Dedifferentiated amniotic fluid mesenchymal stem cell (primary cell): ENCODE data around the gene MTAP.

Source experiments
- DNase-seq: peaks from one replicate; pipeline ENCODE4 v3.0.0-alpha.2; 2016; ENCODE audit errors: extremely low spot score

MTAP gene

GRCh38 chr9:21969011-21969940 lies 166.8 kb downstream of the MTAP start:
- DNase-seq, result no peak

DNA sequence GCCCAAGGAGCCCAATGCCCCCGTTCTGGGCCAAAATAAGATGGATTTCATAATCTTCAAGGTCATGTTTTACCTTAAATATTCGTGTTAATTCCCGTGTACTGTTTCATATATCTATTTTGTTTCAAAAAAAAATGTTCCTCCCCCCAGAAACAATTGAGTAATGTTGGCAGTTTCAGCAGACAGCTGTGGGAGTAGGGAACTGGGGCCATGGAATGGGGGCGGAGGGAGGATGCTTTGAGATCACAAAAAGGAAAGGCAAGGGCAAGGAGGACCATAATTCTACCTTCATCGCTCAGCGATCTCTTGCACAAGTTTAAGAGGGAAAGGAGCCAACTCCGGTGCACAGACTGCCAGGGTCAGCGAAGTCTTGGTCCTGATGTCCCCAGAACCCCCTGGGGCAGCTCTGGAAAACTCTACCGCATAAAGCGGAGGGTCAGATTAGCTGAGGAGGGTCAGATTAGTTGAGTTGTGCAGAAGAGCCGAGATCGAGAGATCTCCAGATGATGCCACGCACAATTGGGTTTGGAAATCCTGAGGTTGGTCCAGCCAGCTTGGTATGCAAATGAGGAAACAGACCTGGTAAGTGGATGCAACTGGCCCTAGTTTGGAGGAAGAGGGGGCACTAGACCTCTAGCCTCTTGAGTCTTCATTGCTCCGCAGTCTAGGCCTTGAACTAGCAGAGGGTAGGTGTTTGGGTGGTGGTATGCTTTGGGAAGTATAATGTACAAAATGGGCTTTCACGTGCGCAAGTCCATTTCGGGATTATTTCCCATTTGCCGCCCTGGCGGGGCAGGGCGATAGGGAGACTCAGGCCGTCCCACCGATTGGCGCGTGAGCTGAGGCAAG lies 167.7 kb downstream of the MTAP start:
- no peak for DNase-seq

- no peak for DNase-seq
Observed at GRCh38 chr9:21970800-21971640, 168.6 kb downstream of the MTAP start.

DNA sequence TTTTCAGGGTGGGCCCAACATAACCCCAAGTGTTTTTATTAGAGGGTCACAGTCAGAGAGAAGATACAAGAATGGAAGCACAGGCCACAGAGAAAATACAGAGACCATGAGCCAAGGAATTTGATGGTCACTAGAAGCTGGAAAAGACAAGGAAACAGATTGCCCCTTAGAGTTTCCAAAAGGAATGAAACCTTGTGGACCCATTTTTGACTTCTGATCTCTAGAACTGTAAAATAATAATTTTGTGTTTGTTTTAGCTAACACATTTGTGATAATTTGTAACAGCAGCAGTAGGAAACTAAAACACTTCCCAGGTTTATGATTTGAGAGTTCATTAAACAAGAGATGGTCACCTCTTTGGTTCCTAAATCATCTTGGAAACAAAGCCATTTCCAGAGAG lies 169.9 kb downstream of the MTAP start:
- DNase-seq, result no peak

- DNase-seq, result no peak
Observed at GRCh38 chr9:21974343-21974721, 171.9 kb downstream of the MTAP start.

DNA sequence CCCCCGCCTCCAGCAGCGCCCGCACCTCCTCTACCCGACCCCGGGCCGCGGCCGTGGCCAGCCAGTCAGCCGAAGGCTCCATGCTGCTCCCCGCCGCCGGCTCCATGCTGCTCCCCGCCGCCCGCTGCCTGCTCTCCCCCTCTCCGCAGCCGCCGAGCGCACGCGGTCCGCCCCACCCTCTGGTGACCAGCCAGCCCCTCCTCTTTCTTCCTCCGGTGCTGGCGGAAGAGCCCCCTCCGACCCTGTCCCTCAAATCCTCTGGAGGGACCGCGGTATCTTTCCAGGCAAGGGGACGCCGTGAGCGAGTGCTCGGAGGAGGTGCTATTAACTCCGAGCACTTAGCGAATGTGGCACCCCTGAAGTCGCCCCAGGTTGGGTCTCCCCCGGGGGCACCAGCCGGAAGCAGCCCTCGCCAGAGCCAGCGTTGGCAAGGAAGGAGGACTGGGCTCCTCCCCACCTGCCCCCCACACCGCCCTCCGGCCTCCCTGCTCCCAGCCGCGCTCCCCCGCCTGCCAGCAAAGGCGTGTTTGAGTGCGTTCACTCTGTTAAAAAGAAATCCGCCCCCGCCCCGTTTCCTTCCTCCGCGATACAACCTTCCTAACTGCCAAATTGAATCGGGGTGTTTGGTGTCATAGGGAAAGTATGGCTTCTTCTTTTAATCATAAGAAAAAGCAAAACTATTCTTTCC lies 172.4 kb downstream of the MTAP start:
- DNase-seq, result peak; percentile 56

- DNase-seq, result no peak
Observed at GRCh38 chr9:21976334-21976875, 174.0 kb downstream of the MTAP start.

DNA sequence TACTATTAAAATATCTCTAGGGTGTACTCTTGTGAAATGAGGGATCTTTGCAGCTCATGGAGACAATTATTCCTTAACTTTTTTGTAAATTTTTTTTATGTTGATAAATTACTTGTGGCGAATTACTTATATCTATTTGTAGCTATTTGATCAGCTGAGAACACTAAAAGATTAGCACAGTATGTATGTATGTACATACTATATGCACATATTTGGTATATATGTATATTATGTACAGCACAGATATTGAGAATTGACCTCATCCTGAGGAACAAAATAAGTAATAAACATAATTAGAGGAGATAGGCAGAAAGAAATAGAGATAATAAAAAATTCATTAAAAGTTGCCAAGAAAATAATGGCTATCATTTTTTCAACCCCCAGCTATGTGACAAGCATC lies 180.0 kb downstream of the MTAP start:
- DNase-seq, result no peak

- DNase-seq, result no peak
Observed at GRCh38 chr9:21982861-21983560, 180.6 kb downstream of the MTAP start.

DNA sequence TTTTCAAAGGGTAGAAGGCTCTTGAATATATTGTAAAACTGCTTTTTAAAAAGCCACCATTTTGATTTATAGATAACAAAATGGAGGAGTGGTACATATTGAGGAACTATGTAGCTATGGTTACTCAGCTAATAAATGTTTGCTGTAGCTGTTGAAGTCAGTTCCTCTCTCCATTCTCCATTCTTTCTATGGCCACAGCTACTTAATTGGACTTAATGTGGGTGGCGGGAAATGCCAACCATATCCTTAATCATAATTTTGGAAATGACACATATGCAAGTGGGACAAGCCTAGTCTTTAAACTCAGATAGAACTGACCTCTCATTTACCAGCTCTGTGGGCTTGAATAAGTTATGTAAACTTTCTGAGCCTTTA lies 181.1 kb downstream of the MTAP start:
- DNase-seq, result no peak

GRCh38 chr9:21984101-21984500 lies 181.7 kb downstream of the MTAP start:
- DNase-seq, result no peak

DNA sequence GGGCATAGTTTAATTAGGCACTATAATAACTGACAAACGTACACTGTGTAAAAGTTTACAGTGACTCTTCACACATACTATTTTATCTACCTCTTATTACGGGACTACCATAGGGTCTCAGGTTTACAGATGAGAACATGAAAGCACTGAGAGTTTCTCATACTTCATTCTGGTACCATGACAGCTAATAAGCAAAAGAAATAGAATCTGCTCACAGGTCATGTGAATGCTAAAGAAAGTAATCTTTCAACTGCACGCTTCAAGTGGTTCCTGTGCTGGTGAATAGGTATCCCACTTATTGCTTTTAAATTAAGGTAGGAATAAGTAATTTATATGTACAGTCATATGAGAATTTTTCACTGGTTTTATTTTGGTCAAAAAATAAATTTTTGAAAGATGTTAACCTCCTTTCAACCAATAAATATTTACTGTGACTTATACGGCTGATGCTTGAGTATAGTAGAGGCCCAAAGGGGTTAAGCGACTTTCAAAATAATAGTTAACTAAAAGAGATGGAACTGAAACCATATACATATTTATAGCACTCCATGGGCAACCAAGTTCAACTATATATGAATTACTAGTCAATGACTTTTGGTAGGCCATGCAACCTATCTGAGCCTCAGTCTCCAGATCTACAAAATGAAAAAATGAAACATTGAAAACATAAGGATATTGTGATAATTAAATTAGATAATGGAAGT lies 183.7 kb downstream of the MTAP start:
- no peak for DNase-seq
